ENCODE data around the gene EFCAB10. TPM values are rescaled to one million over a fixed set of nuclear protein-coding genes. Genes with fewer than 3 reads are reported as not detected.

EFCAB10 gene
- total RNA-seq, 1 experiment from 2014 or later: 3.0 TPM

DNA sequence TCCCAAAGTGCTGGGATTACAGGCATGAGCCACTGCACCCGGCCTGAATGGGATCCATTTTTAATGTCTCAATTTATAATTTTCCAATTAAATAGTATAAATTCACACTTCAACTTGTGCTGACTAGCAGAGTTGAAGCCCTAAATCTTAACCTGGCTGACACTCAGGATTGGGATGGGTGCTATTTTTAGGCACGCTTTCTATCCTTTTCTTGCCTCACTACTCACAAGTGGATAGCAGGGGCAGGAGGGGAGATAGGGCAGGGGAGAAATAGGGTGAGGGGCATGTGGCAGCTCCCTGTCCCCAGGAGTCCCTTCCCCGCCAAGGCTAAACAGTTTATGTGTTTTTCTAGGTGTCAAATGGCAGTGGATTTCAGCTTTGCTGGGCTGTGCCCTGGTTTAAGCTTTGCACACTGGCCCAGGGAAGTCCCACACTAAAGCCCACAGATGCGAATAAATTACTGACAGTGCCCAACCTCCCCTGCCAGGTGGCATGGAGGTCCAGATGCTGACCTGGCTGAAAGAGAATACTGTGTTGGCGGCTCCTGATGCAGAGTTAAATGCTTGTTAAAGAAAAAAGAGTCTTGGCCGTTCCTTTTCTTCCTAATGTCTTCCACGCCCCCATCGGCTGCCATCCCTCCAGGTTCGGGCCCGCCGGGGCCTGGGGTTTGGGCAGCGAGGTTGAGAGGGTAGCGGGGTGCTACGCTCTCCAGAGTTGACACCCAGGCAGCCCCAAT is 36.2 kb upstream of the EFCAB10 start:
- ATAC-seq (no peak), DNase-seq (ENCODE audit: low spot score) (no peak)
- Mint-ChIP-seq H3K27ac (no peak overlapping the region), H3K4me3 (no peak overlapping the region), H3K27me3 (ENCODE audit: low read depth) (no peaks in the 10 kb centered on the region), H3K36me3 (peaks cover 68% of the 10 kb centered on the region), H3K9me3 (no peaks in the 10 kb centered on the region), H3K4me1 (peaks cover 19% of the 10 kb centered on the region)
- ChIA-PET POLR2A (no interaction called here), CTCF (no interaction called here)
- no peak for TF ChIP-seq ZNF416 (CRISPR knock-in tag; IDR thresholded peaks at IDR 0.05)
- no peak for TF ChIP-seq USF1 (CRISPR knock-in tag; IDR thresholded peaks at IDR 0.05)
- TF ChIP-seq SP1 (CRISPR knock-in tag; conservative IDR thresholded peaks at IDR 0.05): no peak
- no peak for TF ChIP-seq RELA (CRISPR knock-in tag; IDR thresholded peaks at IDR 0.05; ENCODE audit: borderline replicate concordance)
- no peak for TF ChIP-seq JUN (CRISPR knock-in tag; IDR thresholded peaks at IDR 0.05)
- TF ChIP-seq MXD4 (CRISPR knock-in tag; IDR thresholded peaks at IDR 0.05; ENCODE audit: borderline replicate concordance): no peak
- TF ChIP-seq ZNF138 (CRISPR knock-in tag; conservative IDR thresholded peaks at IDR 0.05): no peak
- no peak for TF ChIP-seq ETV6 (CRISPR knock-in tag; IDR thresholded peaks at IDR 0.05)
- TF ChIP-seq EMX1 (CRISPR knock-in tag; IDR thresholded peaks at IDR 0.05): no peak
- TF ChIP-seq RORB (CRISPR knock-in tag; IDR thresholded peaks at IDR 0.05): no peak
- no peak for TF ChIP-seq HMGA2 (CRISPR knock-in tag; IDR thresholded peaks at IDR 0.05)
- TF ChIP-seq, protein P1, sequence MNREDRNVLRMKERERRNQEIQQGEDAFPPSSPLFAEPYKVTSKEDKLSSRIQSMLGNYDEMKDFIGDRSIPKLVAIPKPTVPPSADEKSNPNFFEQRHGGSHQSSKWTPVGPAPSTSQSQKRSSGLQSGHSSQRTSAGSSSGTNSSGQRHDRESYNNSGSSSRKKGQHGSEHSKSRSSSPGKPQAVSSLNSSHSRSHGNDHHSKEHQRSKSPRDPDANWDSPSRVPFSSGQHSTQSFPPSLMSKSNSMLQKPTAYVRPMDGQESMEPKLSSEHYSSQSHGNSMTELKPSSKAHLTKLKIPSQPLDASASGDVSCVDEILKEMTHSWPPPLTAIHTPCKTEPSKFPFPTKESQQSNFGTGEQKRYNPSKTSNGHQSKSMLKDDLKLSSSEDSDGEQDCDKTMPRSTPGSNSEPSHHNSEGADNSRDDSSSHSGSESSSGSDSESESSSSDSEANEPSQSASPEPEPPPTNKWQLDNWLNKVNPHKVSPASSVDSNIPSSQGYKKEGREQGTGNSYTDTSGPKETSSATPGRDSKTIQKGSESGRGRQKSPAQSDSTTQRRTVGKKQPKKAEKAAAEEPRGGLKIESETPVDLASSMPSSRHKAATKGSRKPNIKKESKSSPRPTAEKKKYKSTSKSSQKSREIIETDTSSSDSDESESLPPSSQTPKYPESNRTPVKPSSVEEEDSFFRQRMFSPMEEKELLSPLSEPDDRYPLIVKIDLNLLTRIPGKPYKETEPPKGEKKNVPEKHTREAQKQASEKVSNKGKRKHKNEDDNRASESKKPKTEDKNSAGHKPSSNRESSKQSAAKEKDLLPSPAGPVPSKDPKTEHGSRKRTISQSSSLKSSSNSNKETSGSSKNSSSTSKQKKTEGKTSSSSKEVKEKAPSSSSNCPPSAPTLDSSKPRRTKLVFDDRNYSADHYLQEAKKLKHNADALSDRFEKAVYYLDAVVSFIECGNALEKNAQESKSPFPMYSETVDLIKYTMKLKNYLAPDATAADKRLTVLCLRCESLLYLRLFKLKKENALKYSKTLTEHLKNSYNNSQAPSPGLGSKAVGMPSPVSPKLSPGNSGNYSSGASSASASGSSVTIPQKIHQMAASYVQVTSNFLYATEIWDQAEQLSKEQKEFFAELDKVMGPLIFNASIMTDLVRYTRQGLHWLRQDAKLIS (CRISPR knock-in tag; IDR thresholded peaks at IDR 0.05; ENCODE audit: borderline replicate concordance): no peak
- TF ChIP-seq CBFB (CRISPR knock-in tag; IDR thresholded peaks at IDR 0.05; ENCODE audit: low read depth): no peak
- TF ChIP-seq NFYB (CRISPR knock-in tag; conservative IDR thresholded peaks at IDR 0.05; ENCODE audit: low read depth): no peak
- no peak for TF ChIP-seq STAT6 (CRISPR knock-in tag; conservative IDR thresholded peaks at IDR 0.05; ENCODE audit: low read depth)
- TF ChIP-seq, protein P2, sequence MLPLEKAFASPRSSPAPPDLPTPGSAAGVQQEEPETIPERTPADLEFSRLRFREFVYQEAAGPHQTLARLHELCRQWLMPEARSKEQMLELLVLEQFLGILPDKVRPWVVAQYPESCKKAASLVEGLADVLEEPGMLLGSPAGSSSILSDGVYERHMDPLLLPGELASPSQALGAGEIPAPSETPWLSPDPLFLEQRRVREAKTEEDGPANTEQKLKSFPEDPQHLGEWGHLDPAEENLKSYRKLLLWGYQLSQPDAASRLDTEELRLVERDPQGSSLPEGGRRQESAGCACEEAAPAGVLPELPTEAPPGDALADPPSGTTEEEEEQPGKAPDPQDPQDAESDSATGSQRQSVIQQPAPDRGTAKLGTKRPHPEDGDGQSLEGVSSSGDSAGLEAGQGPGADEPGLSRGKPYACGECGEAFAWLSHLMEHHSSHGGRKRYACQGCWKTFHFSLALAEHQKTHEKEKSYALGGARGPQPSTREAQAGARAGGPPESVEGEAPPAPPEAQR (CRISPR knock-in tag; IDR thresholded peaks at IDR 0.05): no peak
- TF ChIP-seq, protein P3, sequence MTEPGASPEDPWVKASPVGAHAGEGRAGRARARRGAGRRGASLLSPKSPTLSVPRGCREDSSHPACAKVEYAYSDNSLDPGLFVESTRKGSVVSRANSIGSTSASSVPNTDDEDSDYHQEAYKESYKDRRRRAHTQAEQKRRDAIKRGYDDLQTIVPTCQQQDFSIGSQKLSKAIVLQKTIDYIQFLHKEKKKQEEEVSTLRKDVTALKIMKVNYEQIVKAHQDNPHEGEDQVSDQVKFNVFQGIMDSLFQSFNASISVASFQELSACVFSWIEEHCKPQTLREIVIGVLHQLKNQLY (CRISPR knock-in tag; IDR thresholded peaks at IDR 0.05): no peak
- TF ChIP-seq ZNF219 (CRISPR knock-in tag; IDR thresholded peaks at IDR 0.05; ENCODE audit: borderline replicate concordance): no peak

Measured in WTC11 (cell line).